Inflammatory macrophage (primary cell): Measurements from ENCODE around the gene CCDC40.
A peak's percentile ranks its signal among the peaks of the same experiment; 100 is the strongest.
"Not testable (repeated sequence)": the region's sequence is repeated elsewhere in the genome, so short reads cannot be mapped to it uniquely, and the experiment has no call there.

ENCODE experiments used
- DNase-seq, 2 donors: peaks; one replicate each; pipeline ENCODE4 v3.0.0-alpha.2; 2020 to 2022

CCDC40 gene

DNA sequence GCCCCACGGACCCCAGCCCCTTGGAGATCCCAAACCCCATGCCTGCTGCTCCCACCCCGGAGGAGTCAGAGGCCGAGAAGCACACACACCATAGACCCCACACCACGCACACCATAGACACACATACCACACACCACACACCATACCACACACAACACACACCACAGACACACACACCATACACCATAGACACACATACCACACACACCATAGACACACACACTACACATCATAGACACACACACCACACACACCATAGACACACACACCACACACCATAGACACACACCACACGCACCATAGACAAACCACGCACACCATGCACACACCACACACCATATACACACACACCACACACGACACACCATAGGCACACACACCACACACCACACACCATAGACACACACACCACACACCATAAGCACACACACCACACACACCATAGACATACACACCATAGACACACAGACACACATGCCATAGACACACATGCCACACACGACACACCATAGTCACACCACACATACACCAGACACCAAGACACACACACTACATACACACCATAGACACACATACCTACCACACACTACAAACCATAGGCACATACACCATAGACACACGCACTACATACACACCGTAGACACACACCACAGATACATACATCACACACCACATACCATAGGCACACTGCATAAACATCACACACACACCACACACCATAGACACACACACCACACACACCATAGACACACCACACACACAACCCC, 12.1 kb upstream of the CCDC40 start:
- no peak for DNase-seq

DNA sequence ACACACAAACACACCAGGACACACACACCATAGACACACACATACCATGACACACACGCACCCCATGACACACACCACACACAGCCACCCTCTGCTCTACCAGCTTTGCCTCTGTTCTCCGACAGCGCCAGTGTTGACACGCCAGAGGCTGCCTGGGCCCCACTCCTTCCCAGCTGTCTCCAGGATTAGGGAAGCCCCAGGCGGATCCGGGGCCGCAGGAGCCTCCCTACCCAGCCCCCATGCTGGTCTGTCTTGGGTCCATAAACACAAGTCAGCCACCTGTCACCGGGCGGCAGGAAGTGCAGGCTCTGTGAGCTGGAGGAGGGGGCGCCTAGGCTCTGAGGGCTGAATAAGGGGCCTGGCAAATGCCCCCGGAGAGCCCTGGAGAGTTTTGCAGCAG, 11.3 kb upstream of the CCDC40 start:
- no peak for DNase-seq

DNA sequence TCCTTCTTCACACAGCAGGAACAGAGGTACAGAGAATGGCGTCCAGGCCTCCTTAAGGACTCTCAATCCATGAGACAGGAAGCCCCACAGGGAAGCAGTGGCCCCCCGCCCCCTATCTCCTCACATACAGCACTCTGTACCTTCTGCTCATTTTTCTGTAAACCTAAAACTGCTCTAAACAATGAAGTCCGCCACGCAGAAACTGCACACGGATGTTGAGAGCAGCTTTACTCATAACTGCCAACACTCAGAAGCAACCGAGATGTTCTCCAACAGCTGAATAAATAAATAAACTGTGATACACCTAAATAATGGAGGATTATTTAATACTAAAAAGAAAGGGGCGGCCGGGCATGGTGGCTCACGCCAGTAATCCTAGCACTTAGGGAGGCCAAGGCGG, 10.6 kb upstream of the CCDC40 start:
- no peak for DNase-seq

DNA sequence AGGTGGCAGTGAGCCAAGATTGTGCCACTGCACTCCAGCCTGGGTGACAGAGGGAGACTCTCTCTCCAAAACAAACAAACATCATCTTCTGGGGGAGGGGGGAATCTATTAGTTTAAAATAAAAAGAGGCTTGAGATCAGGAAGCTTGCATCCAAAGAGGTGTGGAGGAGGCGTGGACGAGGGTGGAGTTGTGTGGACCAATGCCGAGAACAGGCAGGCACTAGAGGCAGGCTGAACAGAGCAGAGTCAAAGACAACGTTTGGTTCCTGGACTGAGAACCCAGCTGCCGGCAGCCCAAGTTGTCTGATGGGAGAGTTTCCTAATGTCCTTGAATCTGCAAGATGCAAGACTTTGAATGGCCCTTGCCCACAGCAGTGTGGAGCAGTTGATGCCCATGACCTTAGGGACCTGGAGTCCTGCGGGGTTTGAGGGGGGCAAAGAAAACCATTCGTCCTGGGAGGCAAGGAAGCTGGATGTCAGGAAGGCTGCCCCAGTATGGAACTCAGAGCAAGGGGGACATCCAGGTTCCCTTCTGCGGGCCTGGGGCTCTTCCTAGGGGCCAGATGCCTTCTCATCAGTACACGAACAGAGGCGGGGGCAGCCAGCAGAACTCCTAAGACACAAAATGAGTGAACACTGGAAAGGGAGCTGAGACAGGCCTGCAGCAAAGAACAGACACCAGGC, 9.9 kb upstream of the CCDC40 start:
- DNase-seq = no peak

DNA sequence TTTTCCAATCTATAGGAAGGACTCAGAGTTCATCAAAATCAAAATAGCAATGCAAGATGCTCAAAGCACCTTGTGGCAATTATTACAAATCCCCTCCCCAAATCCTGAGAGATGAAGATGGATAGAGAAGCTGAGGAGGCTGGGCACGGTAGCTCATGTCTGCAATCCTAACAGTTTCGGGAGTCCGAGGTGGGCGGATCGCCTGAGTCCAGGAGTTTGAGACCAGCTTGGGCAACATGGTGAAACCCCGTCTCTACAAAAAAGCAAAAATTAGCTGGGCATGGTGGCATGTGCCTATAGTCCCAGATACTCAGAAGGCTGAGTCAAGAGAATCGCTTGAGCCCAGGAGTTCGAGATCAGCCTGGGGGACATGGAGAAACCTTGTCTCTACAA, 9.4 kb upstream of the CCDC40 start:
- DNase-seq = no peak

GRCh38 chr17:80028030-80028429, 8.4 kb upstream of the CCDC40 start:
- no peak for DNase-seq

DNA sequence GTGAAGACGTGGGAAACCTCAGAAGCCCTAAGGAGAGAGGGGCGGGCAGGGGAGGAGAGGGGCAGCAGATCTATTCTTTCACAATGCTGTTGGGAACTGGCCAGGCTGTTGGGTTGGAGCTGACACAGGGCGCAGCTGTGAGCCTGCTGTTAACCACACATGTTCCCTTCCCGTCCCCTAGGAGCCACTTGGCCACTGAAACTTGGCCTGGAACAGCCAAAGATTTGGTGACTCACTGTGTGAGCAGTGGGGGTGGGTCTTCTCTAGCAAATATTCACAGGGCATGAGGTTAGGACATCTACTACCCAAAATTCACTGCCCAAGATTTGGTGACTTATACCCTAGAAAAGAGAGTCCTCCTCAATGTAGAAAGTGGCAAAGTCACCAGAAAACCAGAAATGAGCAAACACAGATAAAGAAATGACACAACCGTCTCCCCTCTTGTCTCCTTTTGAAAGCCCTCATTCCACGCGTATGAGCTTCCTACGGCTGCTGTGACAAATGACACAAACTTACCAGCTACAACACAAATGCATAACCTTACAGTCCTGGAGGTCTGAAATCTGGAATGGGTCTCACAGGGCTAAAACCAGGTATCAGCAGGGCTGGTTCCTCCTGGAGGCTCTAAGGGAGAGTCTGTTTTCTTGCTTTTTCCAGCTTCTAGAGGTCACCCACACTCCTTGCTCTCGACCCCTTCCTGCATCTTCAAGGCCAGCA, 7.0 kb upstream of the CCDC40 start:
- peak; percentile 69 to 72 for DNase-seq

DNA sequence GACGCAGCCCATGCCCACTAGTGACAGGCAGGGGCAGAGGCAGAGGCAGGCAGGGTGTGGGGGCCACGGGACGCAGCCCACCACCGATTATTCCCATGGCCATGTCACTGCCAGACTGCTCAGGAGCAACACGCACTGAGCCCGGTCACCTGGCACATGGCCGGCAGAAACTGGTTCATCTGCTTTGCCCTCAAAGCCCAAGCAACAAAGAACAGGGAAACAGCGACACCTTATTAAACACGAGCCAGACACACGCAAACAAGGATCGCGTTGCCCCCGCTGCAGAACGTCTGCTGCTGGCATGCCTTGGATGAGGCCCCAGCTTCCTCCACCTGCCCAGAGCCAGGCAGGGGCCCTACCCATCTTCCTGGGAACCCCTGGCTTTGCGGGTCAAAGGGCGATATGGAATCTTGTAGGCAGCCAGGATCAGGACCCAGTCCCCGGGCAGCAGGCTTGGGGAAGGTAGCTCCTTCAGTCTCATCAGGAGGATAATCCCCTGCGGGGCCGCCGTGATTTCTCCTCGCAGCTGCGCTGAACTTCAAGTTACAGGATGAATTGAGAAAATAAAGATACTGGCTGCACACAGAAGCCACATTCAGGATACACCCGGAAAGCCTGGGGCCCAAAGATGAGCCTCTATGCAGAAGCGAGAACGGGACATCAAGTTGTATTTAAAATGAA, 5.6 kb upstream of the CCDC40 start:
- DNase-seq = no peak

DNA sequence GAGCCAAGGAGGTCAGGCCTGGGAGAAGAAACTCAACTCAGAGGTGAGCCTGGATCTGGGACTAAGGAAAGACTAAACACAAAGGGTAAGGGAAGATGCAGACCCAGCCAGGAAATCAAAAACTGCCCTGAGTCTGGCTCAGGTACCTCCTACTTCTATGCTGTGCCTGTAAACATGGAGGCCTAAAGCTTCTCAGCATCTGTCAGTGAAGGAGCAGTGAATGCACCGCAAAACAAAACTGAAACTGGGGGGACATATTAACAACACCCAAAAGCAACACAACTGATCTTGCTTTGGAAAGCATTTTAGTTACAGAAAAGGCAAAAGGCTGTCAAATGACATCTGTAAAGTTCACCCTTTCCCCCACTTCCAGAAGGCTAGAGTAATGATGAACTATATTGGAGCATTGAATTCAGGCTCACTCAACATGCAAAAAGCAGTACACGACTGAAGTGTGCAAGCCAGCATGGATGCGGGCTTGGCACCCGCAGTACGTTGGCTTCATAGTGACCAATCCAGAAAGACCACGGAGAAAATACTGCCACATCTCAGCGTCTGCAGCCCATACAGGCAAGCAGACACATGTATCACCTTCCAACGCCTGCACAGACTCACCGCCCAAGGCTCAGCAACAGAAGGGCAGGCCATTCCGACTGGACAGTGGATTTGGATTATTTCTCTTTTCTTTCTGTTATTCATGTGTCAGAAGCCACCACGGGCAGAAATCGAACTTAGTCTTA, 4.6 kb upstream of the CCDC40 start:
- DNase-seq = no peak

DNA sequence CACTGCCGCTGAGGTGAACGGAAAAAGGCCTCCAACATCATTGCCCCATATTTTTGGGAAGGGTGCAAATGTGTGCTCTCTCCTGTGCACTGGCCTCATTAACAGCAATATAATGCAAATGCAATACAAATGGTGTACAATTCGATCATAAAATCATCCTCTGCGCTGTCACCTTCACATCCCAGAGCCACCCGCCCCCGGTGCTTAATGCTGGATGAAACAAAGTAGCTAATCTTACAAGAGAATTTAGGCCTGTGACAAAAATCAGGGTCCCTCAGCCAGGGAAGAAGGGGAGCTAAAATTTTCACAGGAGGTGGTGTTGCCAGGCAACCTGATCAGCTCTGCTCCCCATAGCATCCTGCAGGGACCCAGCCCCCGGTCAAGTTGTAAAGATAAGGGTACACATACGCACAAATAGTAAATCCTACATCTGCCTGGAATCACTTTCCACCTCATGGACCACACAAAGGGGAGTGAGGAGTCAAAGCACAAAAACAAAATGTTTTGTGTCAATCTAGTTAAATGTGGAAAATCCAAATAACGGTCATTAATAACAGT, 3.7 kb upstream of the CCDC40 start:
- no peak for DNase-seq

GRCh38 chr17:80033840-80034239, 2.6 kb upstream of the CCDC40 start:
- no peak for DNase-seq

- peak; percentile 37 for DNase-seq
Observed at GRCh38 chr17:80034791-80035686, 1.4 kb upstream of the CCDC40 start.

GRCh38 chr17:80035687-80035936, 830 bp upstream of the CCDC40 start, which contains the start of gene TBC1D16:
TBC1D16 (minus strand) TSS chr17:80035872; CDS start chr17:80013547, 22,325 bp downstream.
- DNase-seq = no peak

DNA sequence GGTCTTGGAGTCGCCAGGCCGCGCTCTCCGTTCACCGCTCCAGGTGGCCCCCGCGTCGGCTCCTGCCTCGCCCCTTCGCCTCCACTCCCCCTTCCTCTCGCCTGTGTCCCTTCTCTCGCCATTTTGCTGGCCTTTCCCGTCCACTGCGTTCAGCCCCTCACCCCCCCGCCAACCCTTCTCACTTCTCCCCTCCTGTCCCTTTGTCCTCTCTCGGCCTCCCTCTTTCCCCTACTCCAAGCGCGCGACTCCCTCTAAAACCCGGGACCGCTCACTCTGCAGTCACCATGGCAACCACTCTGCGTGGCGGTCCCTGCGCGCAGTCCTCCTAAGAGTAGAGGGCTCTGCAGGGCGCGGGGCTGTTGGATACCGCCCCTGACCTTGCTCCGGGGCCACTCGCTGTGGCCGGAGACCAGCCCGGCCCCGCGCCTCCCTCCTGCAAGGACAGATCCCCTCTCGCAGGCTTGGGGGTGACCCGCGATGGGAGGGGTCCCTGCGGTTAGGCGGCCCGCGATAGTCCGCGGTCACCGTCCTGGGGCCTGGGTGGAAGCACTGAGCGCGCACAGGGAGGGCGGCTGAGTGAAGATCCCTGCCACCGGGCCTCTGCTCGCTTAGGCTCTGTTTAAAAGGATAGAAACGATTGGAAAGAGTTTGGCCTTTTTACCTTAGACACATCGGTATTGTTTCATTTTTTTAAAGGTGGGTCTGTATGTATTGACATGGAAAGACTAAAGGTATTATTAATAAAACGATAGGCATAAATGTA, 454 bp downstream of the CCDC40 start:
- no peak for DNase-seq

DNA sequence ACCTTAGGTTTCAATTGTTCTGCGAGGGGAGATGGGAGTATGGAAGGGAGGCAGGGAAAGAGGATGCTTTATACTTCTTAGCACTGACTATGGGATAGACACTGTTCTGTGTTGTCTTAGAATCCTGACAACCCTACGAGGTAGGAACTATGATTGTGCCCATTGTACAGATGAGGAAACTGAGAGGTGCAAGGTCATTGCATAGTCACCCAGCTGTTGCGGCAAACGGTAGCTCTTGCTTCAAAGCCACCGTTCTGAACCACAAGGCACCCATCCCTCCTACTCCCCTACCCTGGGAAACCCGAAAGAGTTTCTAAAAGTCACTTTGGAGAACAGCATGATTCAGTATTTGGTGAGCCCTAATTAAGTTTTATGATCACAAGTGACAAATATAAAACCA, 7.5 kb downstream of the CCDC40 start:
- DNase-seq = no peak

GRCh38 chr17:80045703-80046102, 9.3 kb downstream of the CCDC40 start:
- no peak for DNase-seq

GRCh38 chr17:80046709-80047108, 10.3 kb downstream of the CCDC40 start:
- DNase-seq = not testable (repeated sequence)

GRCh38 chr17:80047176-80047575, 10.7 kb downstream of the CCDC40 start:
- DNase-seq = no peak

DNA sequence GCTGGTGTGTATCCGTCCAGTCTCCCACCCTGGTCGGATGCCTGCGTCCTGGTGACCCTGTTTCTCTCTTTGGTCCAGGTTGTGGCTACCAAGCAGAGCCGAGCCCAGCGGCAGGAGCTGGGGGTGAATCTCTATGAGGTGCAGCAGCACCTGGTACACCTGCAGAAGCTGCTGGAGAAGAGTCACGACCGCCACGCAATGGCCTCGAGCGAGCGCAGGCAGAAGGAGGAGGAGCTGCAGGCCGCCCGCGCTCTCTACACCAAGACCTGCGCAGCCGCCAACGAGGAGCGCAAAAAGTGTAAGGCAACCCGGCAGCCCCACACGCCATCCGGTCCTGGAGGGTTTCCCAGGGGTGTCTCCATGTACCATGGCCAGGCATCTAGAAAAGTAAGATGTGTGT, 13.5 kb downstream of the CCDC40 start:
- DNase-seq = no peak

DNA sequence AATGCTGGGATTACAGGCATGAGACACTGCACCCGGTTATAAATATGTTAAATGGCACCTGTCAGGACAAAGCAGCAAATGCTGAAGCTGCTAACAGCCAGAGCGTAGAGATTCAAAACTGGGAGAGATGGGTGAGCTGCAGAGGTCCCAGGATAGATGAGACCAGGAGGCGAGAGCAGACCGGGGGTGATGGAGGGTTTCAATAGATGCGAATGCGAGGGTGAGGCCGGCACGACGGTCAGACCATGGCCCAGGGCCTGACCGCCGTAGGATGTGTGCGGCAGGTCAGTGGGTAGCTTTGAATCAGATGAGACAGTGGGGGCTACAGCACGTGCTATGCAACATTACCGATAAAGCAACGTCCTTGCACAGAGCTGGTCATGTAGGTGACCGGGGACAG, 14.3 kb downstream of the CCDC40 start:
- DNase-seq = no peak
